Naive B cell (primary cell): Measurements from ENCODE around the gene SERPINA3. TPM values are rescaled to one million over a fixed set of nuclear protein-coding genes. Genes with fewer than 3 reads are reported as not detected.
"Not testable (repeated sequence)": the region's sequence is repeated elsewhere in the genome, so short reads cannot be mapped to it uniquely, and the experiment has no call there.

ENCODE experiments used
- ATAC-seq, 2 donors: fragments of 150-1000 bp; cut with Tn5 transposase; 2 replicates each; pipeline ENCODE4 v1.10.0; 2021; ENCODE audit warnings: low read depth in 2 of 2, mild to moderate bottlenecking in 2 of 2, moderate library complexity in 2 of 2
- DNase-seq: peaks from one replicate; pipeline ENCODE4 v3.0.0; 2022
- H3K27ac Mint-ChIP-seq, 6 donors: one replicate each; pipeline ENCODE4 v1.8.0; 2020 to 2022; ENCODE audit warnings: mild to moderate bottlenecking in 6 of 6, mixed read lengths in 6 of 6, moderate library complexity in 5 of 6, inconsistent platforms in 2 of 6
- H3K27me3 Mint-ChIP-seq, 3 donors: one replicate each; pipeline ENCODE4 v1.8.0; 2021 to 2022; ENCODE audit warnings: mixed read lengths in 3 of 3, mild to moderate bottlenecking in 1 of 3
- H3K36me3 Mint-ChIP-seq, 2 donors: one replicate each; pipeline ENCODE4 v1.8.0; 2020 to 2022; ENCODE audit warnings: mixed read lengths in 2 of 2, inconsistent platforms in 1 of 2, mild to moderate bottlenecking in 1 of 2
- H3K4me1 Mint-ChIP-seq, 3 donors: one replicate each; pipeline ENCODE4 v1.8.0; 2020 to 2022; ENCODE audit warnings: mixed read lengths in 3 of 3, inconsistent platforms in 1 of 3, mild to moderate bottlenecking in 1 of 3, moderate library complexity in 1 of 3
- H3K4me3 Mint-ChIP-seq, 8 donors: one replicate each; pipeline ENCODE4 v1.8.0; 2020 to 2022; ENCODE audit warnings: mild to moderate bottlenecking in 8 of 8, mixed read lengths in 8 of 8, moderate library complexity in 8 of 8, inconsistent platforms in 2 of 8
- H3K9me3 Mint-ChIP-seq, 7 donors: one replicate each; pipeline ENCODE4 v1.8.0; 2020 to 2022; ENCODE audit warnings: mixed read lengths in 7 of 7, mild to moderate bottlenecking in 5 of 7, inconsistent platforms in 2 of 7, moderate library complexity in 1 of 7
- polyA plus RNA-seq, 6 donors: library from polyadenylated mRNA; unstranded; fragments of 300-500 nt; fragmentation: Illumina TruSeq; gene quantifications; one replicate each; pipeline ENCODE4 v1.2.3, GENCODE V29; 2021; ENCODE audit warnings: low read depth in 6 of 6

The SERPINA3 gene
- polyA plus RNA-seq, 6 donors from 2014 or later, result not detected

DNA sequence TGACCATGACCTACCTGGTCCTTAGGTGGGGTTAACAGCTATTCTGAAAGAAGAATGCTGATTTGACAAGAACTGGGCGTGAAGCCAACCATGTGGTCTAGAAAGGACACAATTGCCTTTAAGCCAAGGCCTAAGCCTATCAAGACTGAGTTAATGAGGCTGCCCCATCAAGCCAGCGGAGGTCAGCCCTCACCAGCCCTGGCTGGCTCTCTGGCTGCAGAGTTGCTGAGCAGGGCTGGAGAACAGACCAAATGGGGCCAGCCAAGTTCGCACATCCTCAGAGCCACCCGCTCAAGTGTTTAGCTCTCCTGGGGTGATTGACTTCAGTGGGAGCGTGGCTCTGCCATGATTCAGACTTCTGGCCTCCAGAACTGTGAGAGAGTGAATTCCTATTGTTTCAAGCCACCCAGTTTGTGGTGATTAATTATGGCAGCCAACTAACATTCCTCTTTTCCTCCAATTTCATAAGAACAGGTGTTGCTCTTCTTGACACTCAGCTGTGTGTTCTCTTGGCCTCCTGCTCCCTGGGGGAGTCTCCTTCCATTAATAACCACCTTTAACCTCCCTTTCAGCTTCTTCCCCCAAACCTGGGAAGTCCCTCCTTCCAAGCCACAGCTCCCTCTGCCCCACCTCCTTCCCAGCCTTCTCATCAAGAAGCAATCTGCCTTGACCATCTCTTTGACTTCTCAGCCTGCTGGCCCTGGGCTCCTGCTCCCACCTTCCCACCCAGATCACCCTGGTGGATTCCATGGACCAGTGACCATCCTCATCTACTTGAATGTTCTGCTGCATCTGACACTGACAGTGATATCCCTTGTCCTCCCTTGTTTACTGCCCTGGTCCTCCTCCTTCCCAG, 36.2 kb upstream of the SERPINA3 start:
- ATAC-seq, result no peak
- Mint-ChIP-seq H3K27ac (no peak overlapping the region), H3K9me3 (peaks cover 0 to 13% (median 0%) of the 10 kb centered on the region in 7 donors), H3K36me3 (no peaks in the 10 kb centered on the region), H3K4me3 (no peak overlapping the region), H3K27me3 (no peaks in the 10 kb centered on the region), H3K4me1 (no peaks in the 10 kb centered on the region)
- no peak for DNase-seq

GRCh38 chr14:94577472-94577871, 34.7 kb upstream of the SERPINA3 start:
- DNase-seq, H3K36me3 Mint-ChIP-seq, ATAC-seq, H3K27ac Mint-ChIP-seq, H3K4me1 Mint-ChIP-seq, H3K27me3 Mint-ChIP-seq, H3K4me3 Mint-ChIP-seq: not testable (repeated sequence)
- H3K9me3 Mint-ChIP-seq, result peaks cover 0 to 13% (median 0%) of the 10 kb centered on the region in 7 donors

DNA sequence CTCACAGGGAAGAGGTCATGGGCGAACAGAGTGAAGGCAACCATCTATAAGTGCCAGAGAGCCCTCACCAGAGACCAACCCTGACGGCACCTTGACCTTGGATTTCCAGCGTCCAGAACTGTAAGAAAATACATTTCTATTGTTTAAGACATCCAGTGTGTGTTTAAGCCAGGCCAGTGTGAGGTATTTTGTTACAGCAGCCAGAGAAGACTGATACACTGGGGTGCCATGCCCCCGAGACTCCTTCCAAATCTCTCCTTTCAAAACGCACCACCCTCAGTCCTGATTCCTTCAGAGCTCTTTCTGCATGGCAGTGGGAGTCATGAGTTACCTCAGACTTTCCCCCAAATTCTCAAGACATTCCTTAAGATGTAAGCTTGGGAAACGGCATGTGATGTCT, 33.5 kb upstream of the SERPINA3 start:
- ATAC-seq, result no peak
- Mint-ChIP-seq H3K4me3 (no peak overlapping the region), H3K4me1 (no peaks in the 10 kb centered on the region), H3K27ac (no peak overlapping the region), H3K9me3 (peaks cover 0 to 13% (median 0%) of the 10 kb centered on the region in 7 donors), H3K27me3 (peaks cover 0 to 11% (median 5%) of the 10 kb centered on the region in 3 donors), H3K36me3 (no peaks in the 10 kb centered on the region)
- DNase-seq, result no peak

GRCh38 chr14:94581127-94581999, 30.8 kb upstream of the SERPINA3 start, which contains the start of gene SERPINA5:
Gene SERPINA5 (plus strand): TSS chr14:94581426. CDS start chr14:94587363, 5,937 bp downstream.
- no peak within 1 kb of the TSS for H3K27ac Mint-ChIP-seq
- H3K4me1 Mint-ChIP-seq, result no peaks in the 10 kb centered on the region
- no peak within 1 kb of the TSS for H3K4me3 Mint-ChIP-seq
- H3K36me3 Mint-ChIP-seq, result no peaks in the 10 kb centered on the region
- peaks cover 0 to 13% (median 0%) of the 10 kb centered on the region in 7 donors for H3K9me3 Mint-ChIP-seq
- no peak for DNase-seq
- ATAC-seq, result no peak
- H3K27me3 Mint-ChIP-seq, result peaks cover 0 to 11% (median 5%) of the 10 kb centered on the region in 3 donors

DNA sequence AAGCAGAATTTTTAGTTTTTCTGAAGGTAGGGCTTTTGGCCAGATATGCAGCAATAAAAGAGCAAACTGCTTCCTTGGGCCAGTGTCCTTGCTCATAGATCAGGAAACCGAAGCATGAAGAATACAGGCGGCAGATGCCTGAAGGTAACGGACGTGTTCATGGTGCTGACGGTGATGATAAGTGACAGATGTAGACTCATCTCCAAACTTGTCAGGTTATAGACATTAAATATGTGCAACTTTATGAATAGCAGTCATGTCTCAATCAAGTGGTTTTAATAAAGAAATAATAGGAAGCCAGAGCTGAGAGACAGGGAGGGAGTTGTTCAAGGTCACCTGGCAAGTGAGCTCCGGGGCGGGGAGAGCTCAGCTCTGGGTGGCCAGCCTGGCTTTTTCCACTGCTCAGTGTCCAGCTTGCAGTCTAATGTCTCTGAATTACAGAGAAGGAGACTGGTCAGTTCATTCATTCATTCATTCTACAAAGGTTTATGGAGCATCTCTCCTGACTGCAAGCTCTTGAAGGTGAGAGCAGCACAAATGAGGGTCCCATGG, 29.9 kb upstream of the SERPINA3 start:
- Mint-ChIP-seq H3K4me3 (no peak overlapping the region), H3K36me3 (no peaks in the 10 kb centered on the region), H3K4me1 (no peaks in the 10 kb centered on the region), H3K9me3 (peaks cover 0 to 13% (median 0%) of the 10 kb centered on the region in 7 donors), H3K27me3 (peaks cover 0 to 16% (median 5%) of the 10 kb centered on the region in 3 donors), H3K27ac (no peak overlapping the region)
- ATAC-seq, result no peak
- no peak for DNase-seq

DNA sequence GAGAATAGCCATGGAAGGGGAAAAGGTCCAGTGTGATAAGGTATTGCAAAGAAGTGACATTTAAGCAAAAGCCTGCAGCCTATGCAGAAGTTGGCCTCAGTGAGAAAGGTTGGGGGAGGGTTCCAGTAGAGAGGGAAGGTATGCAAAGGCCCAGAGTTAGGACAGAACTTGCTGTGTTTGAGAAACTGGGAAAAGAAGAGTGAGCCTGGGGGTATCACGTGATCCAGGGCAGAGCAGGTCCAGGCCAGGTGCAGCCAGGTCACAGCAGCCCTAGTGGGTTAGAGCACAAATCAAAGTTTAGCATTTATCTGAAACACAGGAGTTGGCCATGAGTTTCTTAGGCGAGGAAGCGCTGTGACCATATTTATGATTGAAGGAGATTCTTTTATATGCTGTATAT, 29.3 kb upstream of the SERPINA3 start:
- H3K27ac Mint-ChIP-seq, result no peak overlapping the region

DNA sequence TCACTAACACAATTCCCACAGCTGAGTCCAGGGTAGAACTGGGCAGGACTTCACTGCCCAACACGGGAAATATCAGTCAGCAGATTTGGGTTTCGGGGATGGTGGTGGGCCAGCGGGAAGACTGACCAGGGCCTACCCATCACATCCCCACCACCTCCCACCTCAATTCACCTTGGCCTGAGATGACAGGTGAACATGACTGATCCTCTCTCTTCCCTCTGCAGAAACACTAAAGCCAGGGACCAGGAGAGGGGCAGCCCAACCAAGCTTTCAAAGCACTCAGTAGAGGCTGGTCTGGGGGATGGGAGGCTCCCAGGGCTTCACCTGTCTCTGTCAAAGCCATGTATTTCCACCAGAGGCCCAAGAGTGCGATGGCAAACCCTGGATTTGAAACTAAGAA, 28.6 kb upstream of the SERPINA3 start:
- Mint-ChIP-seq H3K4me1 (no peaks in the 10 kb centered on the region), H3K4me3 (no peak overlapping the region), H3K27ac (no peak overlapping the region), H3K36me3 (no peaks in the 10 kb centered on the region), H3K27me3 (peaks cover 0 to 17% (median 5%) of the 10 kb centered on the region in 3 donors), H3K9me3 (peaks cover 0 to 10% (median 0%) of the 10 kb centered on the region in 7 donors)
- ATAC-seq (no peak), DNase-seq (no peak)

More for the DNA sequence above, 29.3 kb upstream of the SERPINA3 start:
- no peak overlapping the region for H3K4me3 Mint-ChIP-seq
- no peaks in the 10 kb centered on the region for H3K36me3 Mint-ChIP-seq
- H3K9me3 Mint-ChIP-seq, result peaks cover 0 to 13% (median 0%) of the 10 kb centered on the region in 7 donors
- H3K27me3 Mint-ChIP-seq, result peaks cover 0 to 17% (median 5%) of the 10 kb centered on the region in 3 donors
- DNase-seq (no peak), ATAC-seq (no peak)
- H3K4me1 Mint-ChIP-seq, result no peaks in the 10 kb centered on the region

DNA sequence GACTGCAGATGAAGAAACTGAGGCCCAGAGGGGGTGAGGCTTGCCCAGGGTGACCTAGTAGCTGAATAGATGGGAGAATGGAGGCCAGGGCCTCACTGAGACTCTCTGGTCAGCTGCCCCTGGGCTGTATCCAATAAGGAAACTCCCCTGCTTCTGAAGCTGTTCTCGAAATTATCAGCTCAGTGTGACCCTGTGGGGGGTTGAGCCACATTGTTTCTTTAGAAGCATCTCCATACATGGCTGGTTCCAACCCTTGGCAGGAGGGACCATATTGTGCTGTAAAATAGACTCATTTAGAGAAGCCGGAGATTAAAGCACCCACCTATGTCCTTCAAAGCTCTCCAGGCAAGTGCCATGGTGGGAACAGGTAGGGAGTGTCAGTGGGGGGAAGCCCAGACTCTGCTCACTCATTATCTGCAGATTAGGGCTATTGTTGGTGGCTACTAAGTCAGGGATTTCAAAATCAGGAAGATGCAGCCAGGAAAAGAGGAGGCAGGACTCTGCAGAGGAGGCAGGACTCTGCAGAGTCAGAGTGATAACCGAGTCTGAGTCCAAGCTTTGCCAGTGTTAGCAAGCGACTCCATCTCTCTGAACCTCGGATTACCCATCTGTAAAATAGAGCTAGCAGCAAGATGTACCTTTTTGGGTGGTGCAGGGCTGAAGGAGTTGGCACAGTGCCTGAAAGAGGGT, 27.5 kb upstream of the SERPINA3 start:
- H3K27me3 Mint-ChIP-seq, result peaks cover 0 to 17% (median 5%) of the 10 kb centered on the region in 3 donors
- no peaks in the 10 kb centered on the region for H3K36me3 Mint-ChIP-seq
- ATAC-seq (no peak), DNase-seq (no peak)
- no peaks in the 10 kb centered on the region for H3K4me1 Mint-ChIP-seq
- no peak overlapping the region for H3K4me3 Mint-ChIP-seq
- H3K27ac Mint-ChIP-seq, result no peak overlapping the region
- peaks cover 0 to 2% (median 0%) of the 10 kb centered on the region in 7 donors for H3K9me3 Mint-ChIP-seq

GRCh38 chr14:94586635-94587034, 25.6 kb upstream of the SERPINA3 start:
- H3K9me3 Mint-ChIP-seq, result peaks cover 0 to 11% (median 2%) of the 10 kb centered on the region in 7 donors
- DNase-seq (no peak), ATAC-seq (no peak)
- no peak overlapping the region for H3K4me3 Mint-ChIP-seq
- H3K4me1 Mint-ChIP-seq, result peaks cover 0 to 4% (median 0%) of the 10 kb centered on the region in 3 donors
- no peak overlapping the region for H3K27ac Mint-ChIP-seq
- peaks cover 0 to 26% (median 9%) of the 10 kb centered on the region in 3 donors for H3K27me3 Mint-ChIP-seq
- H3K36me3 Mint-ChIP-seq, result peaks cover 0 to 11% of the 10 kb centered on the region in 2 donors

DNA sequence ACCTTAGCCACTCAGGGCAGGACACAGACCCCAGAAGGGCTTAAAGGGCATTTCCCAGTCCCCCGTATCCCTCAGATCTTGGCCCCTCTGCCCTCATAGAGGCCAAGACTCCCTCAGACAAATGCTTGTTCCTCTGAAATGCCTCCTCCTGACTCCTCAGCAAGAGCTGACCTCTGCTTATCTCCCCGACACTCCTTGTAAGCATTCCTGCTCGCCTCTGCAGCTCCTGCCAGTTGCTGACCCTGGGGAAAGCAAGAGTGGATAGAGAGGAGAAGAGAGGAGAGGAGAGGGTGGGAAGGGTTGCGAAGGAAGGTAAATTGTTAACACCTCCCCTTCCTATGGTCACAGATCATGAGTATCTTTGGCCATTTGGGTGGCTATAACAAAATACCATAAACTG, 23.9 kb upstream of the SERPINA3 start:
- no peak overlapping the region for H3K27ac Mint-ChIP-seq
- peaks cover 0 to 4% (median 0%) of the 10 kb centered on the region in 3 donors for H3K4me1 Mint-ChIP-seq
- no peak overlapping the region for H3K4me3 Mint-ChIP-seq
- H3K36me3 Mint-ChIP-seq, result peaks cover 0 to 11% of the 10 kb centered on the region in 2 donors
- H3K27me3 Mint-ChIP-seq, result peaks cover 0 to 15% (median 4%) of the 10 kb centered on the region in 3 donors
- peaks cover 0 to 11% (median 2%) of the 10 kb centered on the region in 7 donors for H3K9me3 Mint-ChIP-seq
- no peak for ATAC-seq
- DNase-seq, result no peak

GRCh38 chr14:94591073-94591472, 21.1 kb upstream of the SERPINA3 start:
- peaks cover 0 to 11% (median 4%) of the 10 kb centered on the region in 7 donors for H3K9me3 Mint-ChIP-seq
- DNase-seq, result no peak
- no peak for ATAC-seq
- peaks cover 0 to 11% of the 10 kb centered on the region in 2 donors for H3K36me3 Mint-ChIP-seq
- H3K27me3 Mint-ChIP-seq, result peaks cover 0 to 30% (median 8%) of the 10 kb centered on the region in 3 donors
- H3K27ac Mint-ChIP-seq, result no peak overlapping the region
- no peak overlapping the region for H3K4me3 Mint-ChIP-seq
- H3K4me1 Mint-ChIP-seq, result peaks cover 0 to 4% (median 0%) of the 10 kb centered on the region in 3 donors

GRCh38 chr14:94591871-94592270, 20.3 kb upstream of the SERPINA3 start:
- no peak for DNase-seq
- no peak for ATAC-seq
- peaks cover 0 to 11% of the 10 kb centered on the region in 2 donors for H3K36me3 Mint-ChIP-seq
- H3K27me3 Mint-ChIP-seq, result peaks cover 0 to 30% (median 8%) of the 10 kb centered on the region in 3 donors
- no peak overlapping the region for H3K4me3 Mint-ChIP-seq
- no peak overlapping the region for H3K27ac Mint-ChIP-seq
- H3K4me1 Mint-ChIP-seq, result peaks cover 0 to 4% (median 0%) of the 10 kb centered on the region in 3 donors
- H3K9me3 Mint-ChIP-seq, result peaks cover 0 to 11% (median 4%) of the 10 kb centered on the region in 7 donors
